Limb (tissue), 2 donors: ENCODE measurements around the gene PCLO.
"Not testable (repeated sequence)": the region's sequence is repeated elsewhere in the genome, so short reads cannot be mapped to it uniquely, and the experiment has no call there.

ENCODE experiments used
- DNase-seq, 2 donors: peaks; one replicate each; pipeline ENCODE4 v3.0.0-alpha.2; 2016; ENCODE audit errors: extremely low spot score in 2 of 2

Gene PCLO

DNA sequence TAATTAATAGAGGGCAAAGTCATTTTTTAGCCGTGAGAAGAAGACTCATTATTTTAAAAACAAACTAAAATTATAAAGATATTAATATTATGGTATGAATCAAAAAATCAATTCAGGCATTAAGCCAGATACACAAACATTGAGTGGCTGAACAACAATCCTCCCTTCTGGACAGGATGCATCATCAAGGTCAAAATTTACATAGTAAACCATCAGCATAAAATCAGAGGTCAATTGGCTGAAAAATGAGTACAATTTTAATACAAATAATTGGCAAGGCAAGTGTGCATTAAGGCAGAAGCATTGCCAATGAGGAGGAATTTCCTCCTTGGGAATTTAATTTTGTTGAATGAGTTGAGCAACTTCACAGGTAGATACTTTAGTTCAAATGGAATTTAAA, 108.2 kb downstream of the PCLO start:
- DNase-seq, result no peak

DNA sequence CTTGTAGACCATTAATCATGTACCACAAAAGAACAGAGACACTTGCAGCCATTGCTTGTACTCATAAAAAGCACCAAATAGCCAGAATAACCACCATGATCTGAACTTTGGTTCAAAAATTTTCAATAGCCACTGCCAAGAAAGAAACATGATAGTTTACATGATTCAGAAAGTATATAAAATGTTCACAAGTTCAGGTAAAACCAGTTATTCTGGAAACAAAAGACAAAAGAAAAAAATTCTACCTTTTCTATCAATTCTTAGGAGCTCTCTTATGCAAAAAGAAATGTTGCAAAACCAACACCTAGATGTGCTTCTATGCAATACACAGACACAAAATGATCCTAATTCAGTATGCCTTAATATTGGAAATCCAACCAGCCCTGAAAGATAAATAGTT, 108.7 kb downstream of the PCLO start:
- no peak for DNase-seq

DNA sequence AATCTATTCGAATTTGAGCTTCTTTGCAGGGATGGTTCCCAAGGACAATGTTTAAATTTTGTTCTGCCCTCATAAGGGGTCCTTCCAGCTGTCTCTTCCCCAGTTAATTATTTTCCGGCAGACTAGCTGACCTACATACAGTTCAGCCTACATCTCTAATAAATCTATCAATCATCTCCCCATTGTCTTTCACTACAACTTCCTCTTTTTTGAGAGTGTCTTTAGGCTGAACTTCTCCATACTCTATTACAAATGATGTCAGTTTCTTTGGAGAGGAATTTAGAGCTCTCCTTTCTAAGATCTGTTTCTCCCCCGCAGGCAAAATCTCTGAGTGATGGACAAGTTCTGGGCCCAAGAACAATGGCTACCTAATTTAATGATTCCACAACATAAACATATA, 122.2 kb downstream of the PCLO start:
- DNase-seq, result no peak

DNA sequence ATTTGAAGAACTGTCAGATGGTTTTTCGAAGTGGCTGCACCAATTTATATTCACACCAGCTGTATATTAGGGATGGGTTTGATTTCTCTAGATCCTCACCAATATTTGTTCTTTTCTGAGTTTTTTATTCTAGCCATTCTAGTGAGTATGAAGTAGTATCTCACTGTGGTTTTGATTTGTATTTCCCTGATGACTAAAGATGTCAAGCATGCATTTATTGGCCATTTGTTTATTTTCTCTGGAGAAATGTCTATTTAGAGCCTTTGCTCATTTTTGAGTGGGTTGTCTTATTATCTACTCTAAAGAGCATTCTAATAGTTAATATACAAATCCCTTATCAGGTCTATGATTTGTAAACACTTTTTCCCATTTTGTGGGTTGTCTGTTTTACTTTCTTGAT, 123.9 kb downstream of the PCLO start:
- no peak for DNase-seq

DNA sequence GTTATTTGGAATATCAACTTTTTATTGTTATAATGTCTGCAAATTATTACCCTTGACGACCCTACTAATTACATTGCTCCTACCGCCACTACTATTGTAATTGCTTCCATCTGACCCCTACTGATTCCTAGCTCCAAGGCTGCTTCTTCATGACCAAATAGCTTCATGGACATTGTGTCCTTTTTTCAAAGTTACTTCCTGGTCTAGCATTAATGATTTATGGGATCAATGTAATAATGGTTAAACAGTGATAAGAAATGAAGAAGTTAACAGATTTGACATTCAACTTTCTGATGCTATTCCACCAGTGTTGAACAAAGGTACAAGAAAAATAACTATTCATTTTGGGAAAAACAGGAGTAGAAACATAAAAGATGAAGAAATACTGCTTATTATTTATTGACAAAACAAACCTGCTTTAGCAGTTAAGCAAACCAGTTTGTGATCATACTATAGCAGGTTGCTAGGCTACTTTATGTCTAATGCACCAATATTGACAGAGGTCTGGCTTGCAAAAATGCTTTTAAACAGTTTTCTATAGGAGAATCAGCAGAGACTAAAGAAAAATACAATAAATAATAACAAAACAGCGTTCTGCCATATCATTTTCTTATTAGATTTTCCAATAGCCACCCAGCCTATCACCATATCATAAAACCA, 125.8 kb downstream of the PCLO start:
- no peak for DNase-seq

DNA sequence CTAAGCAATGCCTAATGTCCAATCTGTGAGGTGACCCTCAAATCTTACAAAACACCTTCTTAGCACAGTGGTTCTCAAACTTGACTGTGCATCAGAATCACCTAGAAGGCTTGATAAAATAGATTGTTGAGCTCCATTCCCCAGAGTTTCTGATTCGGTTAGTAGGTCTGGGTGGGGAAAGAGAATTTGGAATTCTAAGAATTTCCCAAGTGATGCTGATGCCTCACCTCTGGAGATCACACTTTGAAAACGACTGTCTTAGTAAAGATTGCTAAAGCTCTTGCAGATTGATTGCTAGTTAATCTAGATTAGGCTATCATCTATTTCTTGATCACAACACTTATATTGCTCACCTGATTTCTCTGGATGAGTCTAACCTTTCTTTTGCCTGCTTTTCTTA, 126.6 kb downstream of the PCLO start:
- no peak for DNase-seq

DNA sequence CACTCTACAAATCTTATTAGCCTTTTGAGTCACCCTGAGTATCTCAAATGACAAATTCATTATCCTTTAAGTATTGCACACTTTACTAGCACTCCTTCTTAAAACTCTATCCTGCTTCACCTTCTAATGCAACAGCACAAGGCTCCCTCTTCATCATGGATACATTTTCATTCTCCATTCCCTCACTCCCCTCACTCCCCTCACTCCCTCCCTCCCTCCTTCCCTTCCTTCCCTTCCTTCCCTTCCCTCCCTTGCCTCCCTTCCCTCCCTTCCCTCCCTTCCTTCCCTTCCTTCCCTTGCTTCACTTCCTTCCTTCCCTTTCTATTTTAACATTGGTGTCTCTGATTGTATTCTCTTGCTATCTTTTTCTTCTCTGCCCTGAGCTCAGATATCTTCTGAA, 130.5 kb downstream of the PCLO start:
- DNase-seq, result no peak

DNA sequence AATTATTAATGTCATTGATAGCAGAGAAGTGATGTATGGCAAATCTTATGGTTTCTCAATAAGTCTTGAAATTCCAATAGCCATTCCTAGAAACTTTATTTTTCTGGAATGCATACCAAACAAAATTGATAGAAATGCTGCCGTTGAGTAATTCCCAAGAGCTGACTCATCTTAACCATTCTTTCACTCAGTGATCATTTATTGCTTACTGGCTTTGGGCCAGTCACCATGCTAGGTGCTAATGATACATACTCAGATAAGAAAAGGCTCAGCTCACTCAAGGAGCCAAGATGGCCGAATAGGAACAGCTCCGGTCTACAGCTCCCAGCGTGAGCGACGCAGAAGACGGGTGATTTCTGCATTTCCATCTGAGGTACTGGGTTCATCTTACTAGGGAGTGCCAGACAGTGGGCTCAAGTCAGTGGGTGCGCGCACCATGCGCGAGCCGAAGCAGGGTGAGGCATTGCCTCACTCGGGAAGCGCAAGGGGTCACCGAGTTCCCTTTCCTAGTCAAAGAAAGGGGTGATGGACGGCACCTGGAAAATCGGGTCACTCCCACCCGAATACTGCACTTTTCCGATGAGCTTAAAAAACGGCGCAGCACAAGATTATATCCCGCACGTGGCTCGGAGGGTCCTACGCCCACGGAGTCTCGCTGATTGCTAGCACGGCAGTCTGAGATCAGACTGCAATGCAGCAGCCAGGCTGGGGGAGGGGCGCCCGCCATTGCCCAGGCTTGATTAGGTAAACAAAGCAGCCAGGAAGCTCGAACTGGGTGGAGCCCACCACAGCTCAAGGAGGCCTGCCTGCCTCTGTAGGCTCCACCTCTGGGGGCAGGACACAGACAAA, 138.6 kb downstream of the PCLO start:
- not testable (repeated sequence) for DNase-seq

DNA sequence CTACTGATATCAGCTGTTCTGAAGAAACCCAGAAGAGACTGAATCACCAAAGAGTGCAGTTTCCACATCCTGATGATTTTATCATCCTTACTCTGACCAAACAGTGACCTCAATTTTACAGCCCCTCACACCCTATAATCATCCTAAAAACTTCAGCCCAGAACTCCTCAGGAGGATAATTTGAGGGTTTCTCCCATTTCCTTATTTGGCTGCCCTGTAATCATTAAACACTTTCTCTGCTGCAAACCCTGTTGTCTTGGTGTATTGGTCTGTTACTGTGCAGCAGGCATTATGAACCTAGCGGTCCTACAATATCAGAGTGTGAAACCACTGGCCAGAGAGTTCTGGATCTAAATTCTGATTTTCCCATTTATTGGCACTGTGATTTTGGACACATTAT, 141.7 kb downstream of the PCLO start:
- no peak for DNase-seq

DNA sequence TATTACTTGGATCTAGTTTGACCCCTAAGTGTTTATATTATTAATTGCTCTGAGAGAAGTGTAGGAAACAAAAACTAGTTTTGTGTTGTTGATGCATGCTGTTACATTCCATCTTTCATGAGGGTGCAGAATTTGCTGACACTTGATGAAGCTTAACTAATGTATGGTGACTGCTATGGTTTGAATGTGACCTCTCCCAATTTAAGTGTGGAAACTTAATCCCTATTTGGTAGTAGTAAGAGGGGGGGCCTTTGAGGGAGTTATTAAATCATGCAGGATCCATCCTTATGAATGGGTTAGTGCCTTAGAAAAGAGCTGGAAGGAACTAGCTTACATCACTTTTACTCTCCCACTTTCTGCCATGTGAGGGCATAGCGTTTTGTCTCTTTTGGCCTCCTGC, 142.5 kb downstream of the PCLO start:
- no peak for DNase-seq

DNA sequence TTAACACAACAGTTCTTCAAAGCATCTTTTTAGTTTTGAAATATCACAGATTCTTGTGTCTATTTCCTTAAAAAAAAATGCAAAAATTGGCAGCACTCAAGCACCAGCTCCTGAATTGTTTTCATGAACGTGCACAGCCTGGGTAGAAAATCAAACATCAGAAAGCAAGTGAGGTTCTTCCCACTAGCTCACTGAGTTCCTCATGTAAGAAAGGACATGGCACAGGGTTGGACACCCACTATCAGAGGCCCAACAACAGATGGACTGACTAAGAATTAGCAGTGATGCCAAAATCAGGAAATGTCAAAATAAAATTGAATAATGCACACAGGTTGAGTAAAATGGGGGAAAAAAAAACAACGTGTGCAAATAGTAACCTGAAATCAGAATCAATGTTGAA, 146.8 kb downstream of the PCLO start:
- DNase-seq, result no peak

DNA sequence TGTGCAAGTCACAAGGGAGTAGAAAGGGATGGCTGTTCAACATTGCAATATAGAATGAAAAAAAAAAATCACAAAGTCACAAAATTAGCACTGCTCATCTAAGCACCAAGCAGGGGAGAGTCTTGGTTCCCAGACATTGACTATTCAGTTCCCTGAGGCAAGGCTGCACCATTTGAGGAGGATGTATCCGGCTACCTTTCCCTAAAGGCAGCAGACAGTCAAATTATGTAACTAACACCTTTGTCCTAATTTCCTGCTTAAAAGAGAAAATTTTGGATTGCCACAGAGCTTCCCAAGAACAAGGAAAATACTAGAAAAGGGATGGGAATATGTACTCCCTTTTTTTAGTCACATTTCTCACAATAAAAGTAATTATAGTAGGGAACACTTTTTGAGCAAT, 148.1 kb downstream of the PCLO start:
- no peak for DNase-seq

DNA sequence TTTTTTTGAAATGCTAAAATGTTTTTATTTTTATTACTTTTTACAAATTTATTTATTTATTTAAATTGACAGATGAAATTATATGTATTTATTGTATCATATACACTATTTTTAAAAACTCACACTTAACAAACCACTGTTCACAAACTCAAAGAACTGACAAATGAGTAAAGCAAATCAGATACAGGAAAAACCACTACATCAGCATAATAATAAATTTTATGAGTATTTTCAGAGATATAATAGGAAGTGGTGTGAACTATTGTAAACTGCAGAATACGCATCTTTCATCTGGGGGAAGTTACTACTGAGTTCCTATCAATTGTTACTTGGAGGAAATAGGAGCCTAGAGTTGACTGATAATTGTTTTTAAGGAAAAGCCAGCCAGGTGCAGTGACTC, 150.7 kb downstream of the PCLO start:
- no peak for DNase-seq

DNA sequence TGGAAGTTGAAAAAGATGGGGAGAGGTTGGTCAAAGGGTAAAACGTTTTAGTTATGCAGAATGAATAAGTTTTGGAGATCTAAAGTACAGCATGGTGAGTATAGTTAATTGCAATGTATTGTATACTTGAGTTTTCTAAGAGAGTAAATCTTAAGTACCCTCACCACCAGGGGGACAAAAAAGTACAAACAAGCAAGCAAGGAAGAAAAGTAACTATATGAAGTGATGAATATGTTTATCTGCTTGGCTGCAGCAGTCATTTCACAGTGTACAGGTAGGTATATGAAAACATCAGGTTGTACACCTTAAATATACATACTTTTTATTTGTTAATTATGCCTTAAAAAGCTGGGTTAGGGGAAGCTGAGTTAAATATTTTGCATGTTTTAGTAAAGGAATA, 157.3 kb downstream of the PCLO start:
- no peak for DNase-seq

DNA sequence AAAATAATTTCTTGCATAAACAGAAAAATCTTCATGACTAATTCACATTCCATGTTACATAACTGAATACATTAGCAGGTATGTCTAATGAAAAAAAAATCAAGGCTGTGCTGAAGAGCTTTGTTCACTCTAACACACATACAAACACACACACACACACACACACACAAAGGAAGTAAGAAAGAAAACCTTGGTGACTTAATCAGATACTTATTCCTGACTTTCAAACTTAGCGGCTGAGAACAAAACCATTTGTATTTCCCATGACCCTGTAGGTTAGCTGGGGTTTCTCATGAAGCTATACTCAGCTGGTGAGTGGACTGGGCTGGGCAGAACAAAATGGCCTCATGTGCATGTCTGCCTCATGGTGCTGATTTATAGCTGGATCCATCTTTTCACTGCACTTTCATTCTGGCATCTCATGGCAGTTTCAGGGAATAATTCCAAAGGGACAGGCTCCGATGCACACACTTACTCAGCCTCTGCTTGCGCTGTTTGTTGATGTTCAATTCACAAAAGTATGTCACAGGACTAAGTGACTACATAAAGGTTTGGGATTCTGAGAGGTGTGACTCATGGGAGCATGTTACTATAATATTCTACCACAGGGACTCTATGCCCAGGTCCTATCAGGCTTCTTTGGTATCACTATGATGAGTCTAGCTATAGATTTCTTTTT, 161.2 kb downstream of the PCLO start:
- DNase-seq, result no peak

DNA sequence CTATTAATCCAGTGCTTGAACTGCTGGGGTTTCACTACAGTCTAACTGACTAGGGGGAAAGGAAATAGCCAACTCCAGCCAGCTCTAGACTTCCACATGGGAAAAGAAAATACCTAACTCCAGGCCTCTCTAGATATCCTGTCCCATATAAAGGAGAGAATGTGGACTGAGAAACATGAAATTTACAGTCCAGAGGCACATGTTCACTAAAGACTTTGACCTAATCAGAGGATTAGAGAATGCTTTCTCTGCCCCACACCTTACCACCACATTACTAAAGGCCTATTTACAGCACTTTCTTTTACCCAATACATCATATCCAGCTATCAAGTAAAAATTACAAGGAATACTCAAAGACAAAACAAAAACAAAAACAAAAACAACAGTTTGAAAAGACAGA, 164.2 kb downstream of the PCLO start:
- no peak for DNase-seq

DNA sequence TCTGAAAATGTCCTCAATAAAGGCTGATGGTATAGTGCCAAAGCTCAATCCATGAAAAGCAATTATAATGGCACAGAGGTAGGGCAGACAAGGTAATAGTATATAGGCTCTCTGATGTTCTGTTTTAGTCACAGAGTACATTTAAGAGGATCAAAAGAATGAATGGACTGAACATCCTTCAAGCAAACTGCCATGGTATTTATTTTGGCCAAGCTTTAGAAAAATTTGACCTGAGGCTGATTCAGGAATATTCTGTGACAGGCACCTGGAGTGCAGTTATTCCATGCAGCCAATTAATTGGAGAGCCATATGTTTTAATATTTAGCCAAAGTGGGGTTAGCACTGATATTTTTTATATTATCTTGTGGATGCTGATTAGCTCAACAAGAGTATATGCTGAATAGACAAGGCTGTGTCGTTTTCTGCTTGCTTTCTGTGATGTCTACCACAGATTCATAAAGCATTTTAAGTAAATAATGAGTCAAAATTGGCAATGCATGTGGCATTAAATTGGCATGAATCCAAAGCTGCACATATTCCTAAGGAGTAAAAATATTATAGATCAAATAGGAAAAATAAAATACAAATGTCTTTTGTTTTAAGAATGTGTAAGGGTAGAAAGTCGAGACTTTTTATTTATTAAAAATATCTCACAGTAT, 177.4 kb downstream of the PCLO start:
- DNase-seq, result no peak

DNA sequence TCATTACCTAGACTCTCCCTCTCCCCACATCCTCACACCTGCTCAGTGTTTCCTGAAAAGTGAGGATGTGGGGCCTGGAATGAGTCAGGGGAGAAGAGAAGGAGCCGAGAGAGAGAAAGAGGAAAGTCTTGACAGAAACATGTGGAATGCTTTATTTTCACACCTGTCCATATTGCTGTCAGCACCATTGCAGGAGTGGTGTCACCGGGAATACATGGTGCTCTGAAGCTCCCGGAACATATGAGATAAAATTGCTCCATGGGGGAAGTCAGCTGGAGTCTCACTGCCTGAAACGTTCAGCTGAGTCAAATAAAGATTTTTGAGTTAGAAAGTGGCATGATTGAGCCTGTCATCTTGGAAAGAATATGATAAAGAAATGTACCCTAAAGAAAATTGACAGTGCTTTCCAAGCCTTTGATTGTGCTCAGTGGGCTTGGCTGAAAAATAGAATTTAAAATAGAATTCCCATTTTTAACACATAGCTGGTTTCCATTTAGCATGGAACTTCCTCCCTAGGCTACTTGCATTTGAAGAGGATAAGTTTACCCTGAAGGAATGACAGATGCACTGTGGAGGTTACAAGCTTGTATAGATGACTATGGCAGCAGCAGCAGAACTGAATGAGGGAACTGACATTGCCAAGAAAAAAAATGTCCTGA, 182.4 kb downstream of the PCLO start:
- no peak for DNase-seq

DNA sequence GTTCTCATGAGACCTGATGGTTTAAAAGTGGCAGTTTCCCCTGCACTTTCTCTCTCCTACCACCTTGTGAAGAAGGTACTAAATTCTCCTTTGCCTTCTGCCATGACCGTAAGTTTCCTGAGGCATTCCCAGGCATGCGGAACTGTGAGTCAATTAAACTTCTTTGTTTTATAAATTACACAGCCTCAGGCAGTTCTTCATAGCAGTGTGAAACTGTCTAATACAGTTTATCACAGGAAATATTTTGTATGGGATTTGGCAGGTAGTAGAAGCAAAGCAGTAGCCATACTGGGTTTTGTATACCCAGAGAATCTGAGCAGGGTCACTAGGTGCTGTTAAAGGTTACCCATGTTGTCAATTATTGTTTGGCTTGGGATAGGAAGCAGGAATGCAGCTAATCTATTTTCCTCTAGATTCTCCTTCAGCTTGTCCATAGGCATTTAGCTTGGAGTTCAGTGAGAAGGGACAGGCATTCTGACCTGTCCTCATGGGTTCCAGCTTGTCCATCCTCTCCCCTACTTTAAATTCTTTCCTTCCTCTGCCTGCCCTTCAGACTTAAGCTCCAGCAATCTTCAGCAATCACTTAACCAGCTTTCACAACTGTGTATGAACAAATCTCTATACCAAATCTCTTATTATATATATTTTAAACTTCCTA, 186.7 kb downstream of the PCLO start:
- no peak for DNase-seq

DNA sequence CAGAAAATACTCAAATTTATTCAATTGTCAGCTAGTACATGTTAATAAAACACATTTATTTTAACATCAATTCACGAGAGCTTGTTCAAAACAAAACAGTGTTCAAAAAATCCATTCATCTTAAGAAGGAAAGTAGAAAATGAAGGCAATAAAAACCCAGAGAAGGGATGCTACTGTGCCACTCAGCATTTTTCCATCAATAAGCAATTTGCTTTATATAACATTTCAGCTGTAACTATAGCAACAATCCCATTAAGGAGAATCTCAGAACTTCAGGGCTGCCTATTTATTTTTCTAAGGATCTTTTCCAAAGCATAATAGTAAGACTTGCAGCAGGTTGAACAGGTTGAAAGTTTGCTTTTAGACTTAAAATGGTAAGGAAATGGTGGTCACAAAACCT, 190.5 kb downstream of the PCLO start:
- no peak for DNase-seq
